ENCODE data around the gene PSD2.

The PSD2 gene

DNA sequence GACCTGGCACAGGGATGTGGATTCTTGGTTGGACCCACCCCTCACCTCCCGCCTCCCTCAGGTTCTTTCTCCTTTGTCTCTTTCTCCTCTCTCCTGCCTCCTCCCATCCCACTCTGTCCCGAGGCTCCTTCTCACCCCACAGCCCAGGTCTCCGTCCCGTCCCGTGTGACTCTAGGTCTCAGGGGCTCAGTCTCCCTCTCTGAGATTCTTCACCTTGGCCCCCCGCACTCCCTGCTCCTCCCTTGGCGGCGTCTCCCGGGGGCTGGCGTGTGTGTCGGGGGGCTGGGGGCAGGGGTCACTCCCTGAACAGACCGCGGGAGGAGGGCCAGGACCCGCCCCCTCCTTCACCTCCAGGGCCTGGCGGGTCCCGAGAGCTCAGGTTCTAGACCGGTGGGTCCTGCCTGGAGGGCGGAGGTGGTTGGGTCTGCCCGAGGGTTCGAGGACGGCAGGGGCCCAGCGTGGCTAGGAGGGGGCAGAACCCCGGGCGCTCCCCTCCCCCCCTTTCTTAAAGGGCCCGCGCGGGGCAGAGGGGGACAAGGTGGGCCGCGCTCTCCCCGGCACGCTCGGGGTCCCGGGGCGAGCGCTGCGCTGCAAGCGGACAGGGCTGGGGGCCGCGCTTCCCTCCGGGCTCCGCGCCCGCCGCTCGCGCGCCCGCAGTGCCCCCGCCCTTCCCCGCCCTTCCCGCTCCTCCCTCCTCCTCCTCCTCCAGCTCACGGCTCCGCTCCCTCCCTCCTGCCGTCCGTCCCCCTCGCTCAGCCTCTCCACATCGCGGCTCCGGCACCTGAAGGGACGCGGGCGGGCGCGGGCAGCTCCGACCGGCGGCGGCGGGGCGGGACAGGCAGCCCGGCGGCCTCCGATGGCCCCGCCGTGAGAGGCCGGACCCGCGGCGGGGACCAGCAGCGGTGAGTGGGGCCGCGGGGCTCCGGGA lies at the start of gene PSD2:
TSS of gene PSD2 (plus strand) at position 735 of the 928 bp plus-strand sequence. CDS start 13,633 bp downstream, outside the sequence.
- TF ChIP-seq FOXP2 (optimal IDR thresholded peaks at IDR 0.05; ENCODE audit: control extremely low read depth, extremely low read length, insufficient read depth): no peak
- TF ChIP-seq EZH2 (IDR thresholded peaks at IDR 0.05): no peak
- no peak for TF ChIP-seq POLR2AphosphoS5 (IDR thresholded peaks at IDR 0.05; ENCODE audit: borderline replicate concordance, low read depth, low read length)
- Histone ChIP-seq H3K4me3 (no peak within 1 kb of the TSS), H3K27ac (no peak within 1 kb of the TSS), H3K9ac (ENCODE audit: insufficient read length) (no peak within 1 kb of the TSS), H3K9me3 (ENCODE audit: low read depth, low read length) (no peaks in the 10 kb centered on the region), H3K36me3 (ENCODE audit: insufficient read depth, low read length) (no peaks in the 10 kb centered on the region)
- no peak for DNase-seq (ENCODE audit: low read depth, low spot score)

GRCh38 chr5:139746691-139747582 lies 48.7 kb upstream of the PSD2 start:
- Histone ChIP-seq H3K9me3 (ENCODE audit: low read depth, low read length) (no peaks in the 10 kb centered on the region), H3K9ac (ENCODE audit: insufficient read length) (no peak overlapping the region), H3K4me3 (peak overlapping the region; percentile 72), H3K27ac (no peak overlapping the region), H3K36me3 (ENCODE audit: insufficient read depth, low read length) (no peaks in the 10 kb centered on the region)
- no peak for TF ChIP-seq FOXP2 (optimal IDR thresholded peaks at IDR 0.05; ENCODE audit: control extremely low read depth, extremely low read length, insufficient read depth)
- TF ChIP-seq EZH2 (IDR thresholded peaks at IDR 0.05): no peak
- DNase-seq (ENCODE audit: low read depth, low spot score): no peak

DNA sequence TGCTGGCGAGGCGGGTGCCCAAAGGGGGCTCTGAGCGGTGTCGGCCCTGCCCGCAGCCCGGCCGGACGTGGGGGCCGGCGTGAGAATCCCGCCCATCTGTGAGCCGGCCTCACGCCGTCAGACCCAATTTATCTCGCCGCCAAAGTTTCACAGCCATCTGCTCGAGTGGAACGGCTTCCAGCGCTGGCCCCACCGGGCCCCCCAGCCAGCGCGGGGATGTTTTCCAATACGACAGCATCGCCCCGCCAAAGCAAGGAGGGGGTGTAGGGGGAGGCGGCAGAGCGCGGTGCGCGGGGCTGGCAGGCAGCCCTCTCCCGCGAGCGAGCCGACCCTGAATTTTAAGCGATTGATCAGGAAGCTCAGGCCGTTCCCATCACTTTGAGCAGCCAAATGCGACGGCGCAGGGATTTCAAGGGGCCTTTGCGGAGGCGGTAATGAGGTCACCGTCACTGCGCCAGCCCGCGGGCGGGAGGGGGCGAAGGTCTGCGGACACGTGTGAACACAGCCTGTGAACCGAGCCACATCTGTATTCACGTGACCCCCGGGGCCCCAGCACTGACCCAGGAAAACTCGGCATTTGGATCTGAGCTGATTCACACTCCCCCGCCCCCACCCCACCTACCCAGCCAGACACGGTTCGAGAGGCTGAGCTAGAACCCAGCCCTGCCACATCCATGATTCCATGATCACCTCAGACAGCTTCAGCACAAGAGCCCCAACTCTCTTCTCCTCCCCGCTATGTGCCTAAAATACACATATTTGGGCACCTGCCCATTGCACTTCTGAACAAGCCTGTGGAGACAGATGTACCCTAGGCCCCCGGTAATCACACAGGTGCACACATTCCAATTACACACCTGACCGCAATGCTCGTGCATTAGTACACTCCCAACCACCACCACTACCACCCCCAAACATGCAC lies 47.8 kb upstream of the PSD2 start:
- Histone ChIP-seq H3K4me3 (peak overlapping the region; percentile 72), H3K9me3 (ENCODE audit: low read depth, low read length) (no peaks in the 10 kb centered on the region), H3K9ac (ENCODE audit: insufficient read length) (no peak overlapping the region), H3K27ac (no peak overlapping the region), H3K36me3 (ENCODE audit: insufficient read depth, low read length) (no peaks in the 10 kb centered on the region)
- DNase-seq (ENCODE audit: low read depth, low spot score): no peak
- no peak for TF ChIP-seq EZH2 (IDR thresholded peaks at IDR 0.05)
- TF ChIP-seq FOXP2 (optimal IDR thresholded peaks at IDR 0.05; ENCODE audit: control extremely low read depth, extremely low read length, insufficient read depth): no peak
- no peak for TF ChIP-seq POLR2AphosphoS5 (IDR thresholded peaks at IDR 0.05; ENCODE audit: borderline replicate concordance, low read depth, low read length)

GRCh38 chr5:139748505-139748826 lies 47.1 kb upstream of the PSD2 start:
- Histone ChIP-seq H3K9me3 (ENCODE audit: low read depth, low read length) (no peaks in the 10 kb centered on the region), H3K36me3 (ENCODE audit: insufficient read depth, low read length) (no peaks in the 10 kb centered on the region), H3K4me3 (no peak overlapping the region), H3K27ac (no peak overlapping the region), H3K9ac (ENCODE audit: insufficient read length) (no peak overlapping the region)
- no peak for DNase-seq (ENCODE audit: low read depth, low spot score)
- TF ChIP-seq POLR2AphosphoS5 (IDR thresholded peaks at IDR 0.05; ENCODE audit: borderline replicate concordance, low read depth, low read length) (no peak), EZH2 (IDR thresholded peaks at IDR 0.05) (no peak), FOXP2 (optimal IDR thresholded peaks at IDR 0.05; ENCODE audit: control extremely low read depth, extremely low read length, insufficient read depth) (no peak)

GRCh38 chr5:139749242-139749641 lies 46.4 kb upstream of the PSD2 start:
- DNase-seq (ENCODE audit: low read depth, low spot score): no peak
- Histone ChIP-seq H3K27ac (no peak overlapping the region), H3K4me3 (no peak overlapping the region), H3K9ac (ENCODE audit: insufficient read length) (no peak overlapping the region), H3K36me3 (ENCODE audit: insufficient read depth, low read length) (no peaks in the 10 kb centered on the region), H3K9me3 (ENCODE audit: low read depth, low read length) (no peaks in the 10 kb centered on the region)
- TF ChIP-seq FOXP2 (optimal IDR thresholded peaks at IDR 0.05; ENCODE audit: control extremely low read depth, extremely low read length, insufficient read depth) (no peak), EZH2 (IDR thresholded peaks at IDR 0.05) (no peak), POLR2AphosphoS5 (IDR thresholded peaks at IDR 0.05; ENCODE audit: borderline replicate concordance, low read depth, low read length) (no peak)

DNA sequence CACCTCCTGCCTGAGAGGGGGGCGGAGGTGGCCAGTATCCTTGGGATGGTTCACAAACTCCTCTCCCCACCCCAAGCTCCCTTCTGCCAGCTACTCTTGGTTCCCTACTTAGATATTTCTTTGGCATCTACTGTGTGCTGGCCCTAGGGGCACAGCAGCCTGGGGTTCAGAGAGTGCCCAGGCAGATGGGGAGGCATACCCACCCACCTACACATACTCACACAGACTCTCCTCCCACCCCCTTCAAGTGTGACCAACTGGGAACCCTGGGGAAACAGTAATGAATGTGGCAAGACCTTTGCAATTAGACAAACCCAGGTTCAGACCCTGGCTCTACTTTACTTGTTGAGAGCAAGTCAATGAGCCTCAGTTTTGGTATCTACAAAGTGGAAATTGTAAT lies 44.4 kb upstream of the PSD2 start:
- Histone ChIP-seq H3K9ac (ENCODE audit: insufficient read length) (no peak overlapping the region), H3K27ac (no peak overlapping the region), H3K9me3 (ENCODE audit: low read depth, low read length) (no peaks in the 10 kb centered on the region), H3K36me3 (ENCODE audit: insufficient read depth, low read length) (no peaks in the 10 kb centered on the region), H3K4me3 (no peak overlapping the region)
- TF ChIP-seq POLR2AphosphoS5 (IDR thresholded peaks at IDR 0.05; ENCODE audit: borderline replicate concordance, low read depth, low read length) (no peak), FOXP2 (optimal IDR thresholded peaks at IDR 0.05; ENCODE audit: control extremely low read depth, extremely low read length, insufficient read depth) (no peak), EZH2 (IDR thresholded peaks at IDR 0.05) (no peak)
- DNase-seq (ENCODE audit: low read depth, low spot score): no peak

DNA sequence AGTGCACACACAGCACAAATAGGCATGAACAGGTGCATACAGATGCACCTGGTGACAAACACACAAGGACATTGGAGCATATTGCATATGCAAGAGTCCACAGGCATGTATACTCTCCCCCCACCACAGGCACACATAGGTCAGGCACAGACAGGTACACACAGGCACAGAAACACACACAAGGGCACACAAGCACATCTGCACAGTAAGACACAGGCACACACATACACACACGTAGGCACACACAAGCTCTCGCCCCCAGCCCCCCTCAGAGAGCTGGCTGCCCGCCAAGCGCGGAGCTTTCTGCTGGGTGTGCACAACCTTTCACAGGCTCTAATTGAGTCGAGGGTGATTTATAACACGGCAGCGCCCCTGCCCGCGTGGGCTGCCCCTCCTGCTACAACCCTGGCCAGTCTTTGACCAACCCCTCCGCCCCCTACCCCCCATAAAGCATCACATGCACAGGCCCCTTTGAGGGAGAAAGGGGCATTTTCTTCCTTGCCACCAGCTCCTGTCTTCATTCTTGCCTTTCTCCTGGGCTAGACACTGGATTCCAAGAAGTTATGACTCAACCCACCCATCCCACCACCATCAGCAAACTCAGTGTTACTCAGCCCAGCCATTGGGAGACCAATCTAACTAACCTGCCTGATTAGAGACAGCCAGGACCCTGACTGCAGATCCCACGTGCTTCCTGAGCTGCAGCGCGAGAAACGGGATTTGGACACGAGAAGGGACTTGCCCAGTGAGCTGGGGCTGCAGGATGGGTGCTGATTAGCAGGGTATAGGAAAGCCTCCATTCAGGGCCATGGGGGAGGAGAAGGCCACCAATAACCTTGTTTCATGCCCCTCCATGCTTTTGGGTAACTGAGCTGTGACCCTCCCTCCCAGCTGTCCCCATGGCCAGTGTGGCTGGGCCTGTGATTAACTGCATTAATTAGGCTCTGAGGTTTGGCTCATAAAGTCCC lies 42.8 kb upstream of the PSD2 start:
- H3K4me3 ChIP-seq: 0 out of 2 replicates have a peak overlapping the region, but pooled peaks have one; percentile 16
- no peak overlapping the region for H3K27ac ChIP-seq
- no peaks in the 10 kb centered on the region for H3K36me3 ChIP-seq (ENCODE audit: insufficient read depth, low read length)
- DNase-seq (ENCODE audit: low read depth, low spot score): no peak
- TF ChIP-seq POLR2AphosphoS5 (IDR thresholded peaks at IDR 0.05; ENCODE audit: borderline replicate concordance, low read depth, low read length) (peak; percentile 44; the same call in 1 of the 2 replicates), EZH2 (IDR thresholded peaks at IDR 0.05) (no peak)
- no peak overlapping the region for H3K9ac ChIP-seq (ENCODE audit: insufficient read length)
- no peaks in the 10 kb centered on the region for H3K9me3 ChIP-seq (ENCODE audit: low read depth, low read length)

Data from SK-N-MC (cell line).